VCaP (cell line): Measurements from ENCODE around the gene TMEM114.

Source experiments
- H3K27ac ChIP-seq: fragments of 450-650 bp; 2 replicates; pipeline ENCODE4 v1.5.1; 2017
- TF ChIP-seq, protein P1 (sequence below): fragments of 450-650 bp; conservative IDR thresholded peaks from 2 replicates; pipeline ENCODE4 v1.5.1; 2017; ENCODE audit warnings: mild to moderate bottlenecking, moderate library complexity

Gene TMEM114

DNA sequence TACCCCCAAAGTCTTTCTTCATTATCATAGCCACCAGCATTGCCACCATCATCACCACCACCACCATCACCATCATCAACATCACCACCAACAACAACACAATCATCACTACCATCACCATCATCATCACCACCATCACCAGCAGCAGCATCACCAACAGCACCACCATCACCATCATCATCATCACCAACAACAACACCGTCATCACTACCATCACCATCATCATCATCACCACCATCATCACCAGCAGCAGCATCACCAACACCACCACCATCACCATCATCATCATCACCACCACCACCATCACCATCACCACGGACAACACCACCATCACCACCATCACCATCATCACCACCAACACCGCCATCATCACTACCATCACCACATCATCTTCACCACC is 500 bp upstream of the TMEM114 start:
- TF ChIP-seq, protein P1, sequence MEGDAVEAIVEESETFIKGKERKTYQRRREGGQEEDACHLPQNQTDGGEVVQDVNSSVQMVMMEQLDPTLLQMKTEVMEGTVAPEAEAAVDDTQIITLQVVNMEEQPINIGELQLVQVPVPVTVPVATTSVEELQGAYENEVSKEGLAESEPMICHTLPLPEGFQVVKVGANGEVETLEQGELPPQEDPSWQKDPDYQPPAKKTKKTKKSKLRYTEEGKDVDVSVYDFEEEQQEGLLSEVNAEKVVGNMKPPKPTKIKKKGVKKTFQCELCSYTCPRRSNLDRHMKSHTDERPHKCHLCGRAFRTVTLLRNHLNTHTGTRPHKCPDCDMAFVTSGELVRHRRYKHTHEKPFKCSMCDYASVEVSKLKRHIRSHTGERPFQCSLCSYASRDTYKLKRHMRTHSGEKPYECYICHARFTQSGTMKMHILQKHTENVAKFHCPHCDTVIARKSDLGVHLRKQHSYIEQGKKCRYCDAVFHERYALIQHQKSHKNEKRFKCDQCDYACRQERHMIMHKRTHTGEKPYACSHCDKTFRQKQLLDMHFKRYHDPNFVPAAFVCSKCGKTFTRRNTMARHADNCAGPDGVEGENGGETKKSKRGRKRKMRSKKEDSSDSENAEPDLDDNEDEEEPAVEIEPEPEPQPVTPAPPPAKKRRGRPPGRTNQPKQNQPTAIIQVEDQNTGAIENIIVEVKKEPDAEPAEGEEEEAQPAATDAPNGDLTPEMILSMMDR, result no peak
- no peak overlapping the region for H3K27ac ChIP-seq

DNA sequence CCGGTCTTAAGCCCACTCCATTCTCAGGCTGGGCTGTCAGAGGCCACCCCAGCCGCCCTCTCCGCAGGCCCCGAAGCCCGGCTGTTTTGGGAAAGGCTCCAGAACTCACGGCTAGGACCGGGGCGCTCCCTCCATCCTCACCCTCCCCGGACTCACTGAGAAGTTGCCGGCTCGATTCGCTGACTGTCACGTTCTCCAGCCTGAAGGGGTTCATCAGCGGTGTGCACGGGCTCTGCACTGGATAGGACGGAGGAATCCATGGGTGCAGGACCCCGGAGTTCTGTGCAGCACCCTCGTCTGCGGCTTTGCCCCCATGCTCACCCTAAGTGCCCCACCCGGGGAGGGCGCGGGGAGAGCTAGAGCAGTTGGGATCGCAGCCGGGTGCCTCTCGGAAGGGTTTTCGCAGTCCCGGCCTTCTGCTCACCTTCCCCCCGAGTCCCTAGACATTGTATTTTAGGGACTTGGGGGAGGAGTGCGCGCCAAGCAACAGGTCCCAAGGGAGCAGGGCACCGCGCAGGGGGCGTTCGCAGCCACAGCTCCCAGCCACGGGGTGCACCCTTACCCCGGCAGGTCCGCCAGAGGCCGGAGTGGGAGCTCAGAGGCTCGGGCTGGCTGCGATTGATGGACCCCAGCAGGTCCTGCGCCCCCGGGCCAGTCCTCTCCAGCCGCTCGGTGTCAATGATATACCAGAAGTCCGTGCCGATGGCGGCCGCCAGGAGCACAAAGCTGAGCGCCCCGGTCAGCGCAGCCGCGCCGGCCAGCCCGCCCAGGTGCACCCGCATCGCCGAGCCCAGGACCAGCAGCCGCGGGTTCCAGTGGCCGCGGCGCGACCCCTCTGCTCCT is 1.0 kb downstream of the TMEM114 start:
- TF ChIP-seq, protein P1, result no peak
- no peak overlapping the region for H3K27ac ChIP-seq

DNA sequence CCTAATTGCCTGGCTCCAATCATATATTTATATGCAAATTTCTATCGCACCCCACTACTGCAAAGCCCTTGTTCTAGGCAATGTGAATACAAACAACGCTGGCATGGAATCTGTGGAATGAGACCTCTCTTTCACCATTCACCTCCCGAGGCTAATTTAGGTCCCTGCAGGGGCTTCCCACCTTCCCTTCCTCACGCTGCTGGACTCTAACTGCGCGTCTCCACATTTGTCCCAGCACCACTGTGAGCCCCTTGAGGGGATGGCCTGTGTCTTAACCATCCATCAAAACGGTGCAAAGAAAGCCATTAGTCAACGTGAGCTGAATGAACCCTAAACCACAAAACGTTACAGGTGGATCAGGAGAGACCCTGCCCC is 1.6 kb downstream of the TMEM114 start:
- TF ChIP-seq, protein P1, result no peak
- H3K27ac ChIP-seq, result no peak overlapping the region

DNA sequence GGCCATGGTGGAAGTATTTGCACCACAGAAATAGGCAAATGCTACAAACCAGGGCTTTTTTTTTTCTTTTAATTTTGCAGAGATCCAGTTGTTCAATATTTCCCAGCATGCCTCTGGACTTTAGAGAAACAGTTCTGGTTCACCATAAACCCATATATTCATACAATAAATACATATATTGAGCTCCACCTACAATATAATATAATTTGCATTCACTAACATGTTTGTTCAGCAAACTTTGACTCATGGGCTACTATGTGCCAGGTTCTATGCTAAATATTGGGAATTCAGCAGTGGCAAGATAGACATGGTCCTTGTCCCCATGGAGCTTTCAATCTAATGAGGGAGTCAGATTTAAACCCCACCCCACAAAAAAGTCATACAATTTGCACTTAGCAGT is 3.2 kb downstream of the TMEM114 start:
- TF ChIP-seq, protein P1, result no peak
- no peak overlapping the region for H3K27ac ChIP-seq

DNA sequence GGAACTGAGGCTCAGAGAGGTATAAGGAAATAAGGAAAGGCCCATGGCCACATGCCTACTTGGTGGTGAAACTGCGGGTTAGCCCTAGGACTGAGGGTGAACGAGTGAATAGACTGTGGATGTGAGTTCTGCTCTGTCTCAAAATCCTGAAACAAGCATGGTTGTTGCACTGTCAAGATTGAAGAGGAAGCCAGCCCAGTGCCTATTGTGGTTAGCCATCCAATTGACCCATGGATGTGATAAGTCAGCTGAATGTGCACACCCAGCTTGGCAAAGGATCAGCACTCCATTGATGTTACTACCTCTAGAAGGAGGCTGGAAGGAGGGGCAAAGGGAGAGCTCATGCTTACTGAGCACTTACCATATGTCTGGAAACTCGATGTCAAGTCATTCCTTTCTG is 4.5 kb downstream of the TMEM114 start:
- H3K27ac ChIP-seq, result no peak overlapping the region
- TF ChIP-seq, protein P1, result no peak

DNA sequence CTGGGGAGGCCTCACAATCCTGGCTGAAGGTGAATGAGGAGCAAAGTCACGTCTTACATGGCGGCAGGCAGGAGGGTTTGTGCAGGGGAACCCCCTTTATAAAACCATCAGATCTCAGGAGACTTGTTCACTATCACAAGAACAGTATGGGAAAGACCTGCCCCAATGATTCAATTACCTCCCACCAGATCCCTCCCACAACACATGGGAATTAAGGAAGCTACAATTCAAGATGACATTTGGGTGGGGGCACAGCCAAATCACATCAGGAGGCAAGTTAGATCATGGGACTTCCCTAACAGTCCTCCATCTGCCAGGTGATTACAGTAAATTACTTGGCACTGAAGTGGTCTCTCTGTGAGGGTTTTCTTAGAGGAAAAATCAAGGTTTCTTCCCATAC is 5.3 kb downstream of the TMEM114 start:
- TF ChIP-seq, protein P1, result no peak
- no peak overlapping the region for H3K27ac ChIP-seq

DNA sequence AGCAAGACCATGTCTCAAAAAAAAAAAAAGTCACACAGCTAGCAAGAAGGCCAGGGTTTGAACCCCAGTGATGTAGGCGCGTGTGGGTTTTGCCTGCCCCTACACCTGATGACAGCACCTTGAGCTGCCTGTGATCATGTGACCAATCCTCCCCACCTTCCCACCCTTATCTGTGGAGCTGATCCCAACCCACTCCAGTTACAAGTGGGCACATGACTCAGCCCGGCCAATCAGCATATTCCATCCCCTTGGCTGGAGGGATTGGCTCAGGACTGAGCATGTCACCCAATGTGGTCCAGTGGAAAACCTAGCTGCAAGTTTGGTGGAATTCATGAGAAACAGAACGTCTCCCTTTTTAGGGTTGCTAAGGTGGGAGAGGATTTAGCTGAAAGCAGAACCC is 6.6 kb downstream of the TMEM114 start:
- TF ChIP-seq, protein P1, result no peak
- no peak overlapping the region for H3K27ac ChIP-seq
